ENCODE results near the gene ZNF423.

The ZNF423 gene

GRCh38 chr16:49552313-49552928 is 303.5 kb downstream of the ZNF423 start:
- no peak for DNase-seq (ENCODE audit: low read depth)

DNA sequence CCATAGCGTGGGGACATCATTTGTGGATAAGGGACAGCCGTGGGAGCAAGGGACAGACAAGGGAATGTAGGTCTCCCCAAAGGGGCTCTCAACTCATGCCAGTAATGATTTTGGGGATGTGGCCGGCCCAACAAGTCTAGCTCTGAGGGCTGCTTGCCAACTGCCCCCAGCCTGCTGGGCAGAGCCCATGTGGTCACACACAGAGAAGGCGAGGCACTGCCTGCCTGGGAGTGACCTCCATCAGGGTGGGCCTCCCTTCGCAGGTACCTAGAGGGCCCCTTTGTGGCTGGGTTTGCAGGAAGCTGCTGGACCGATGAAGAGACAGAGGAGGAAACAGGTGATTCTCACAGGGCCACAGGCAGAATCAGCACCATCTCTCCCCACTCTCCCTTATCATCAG is 305.2 kb downstream of the ZNF423 start:
- no peak for DNase-seq (ENCODE audit: low read depth)

- no peak for DNase-seq (ENCODE audit: low read depth)
These were observed 305.8 kb downstream of the ZNF423 start for GRCh38 chr16:49550140-49550539.

GRCh38 chr16:49548325-49548970 is 307.5 kb downstream of the ZNF423 start:
- no peak for DNase-seq (ENCODE audit: low read depth)

GRCh38 chr16:49547448-49547847 is 308.5 kb downstream of the ZNF423 start:
- DNase-seq (ENCODE audit: low read depth), result no peak

GRCh38 chr16:49546735-49547134 is 309.2 kb downstream of the ZNF423 start:
- no peak for DNase-seq (ENCODE audit: low read depth)

- no peak for DNase-seq (ENCODE audit: low read depth)
These were observed 310.0 kb downstream of the ZNF423 start for GRCh38 chr16:49545741-49546448.

DNA sequence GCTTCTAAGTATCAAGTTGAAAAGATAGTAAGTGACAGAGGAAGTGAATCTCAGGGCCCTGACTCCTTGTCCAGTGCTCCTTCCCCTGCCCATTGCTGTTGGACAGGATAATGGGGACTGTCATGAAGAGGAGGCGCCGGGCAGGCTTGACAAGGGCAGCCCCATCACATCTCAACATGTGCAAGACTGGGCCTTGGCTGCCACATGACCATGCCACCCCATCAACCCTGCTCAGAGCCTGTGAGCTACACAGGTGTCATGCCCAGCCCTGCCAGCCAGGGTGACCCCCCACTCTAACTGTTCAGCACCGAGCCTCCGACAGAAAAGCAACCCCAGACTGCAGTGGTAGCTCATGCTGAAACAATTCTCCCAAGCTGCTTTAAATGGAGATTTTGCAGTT is 310.7 kb downstream of the ZNF423 start:
- DNase-seq (ENCODE audit: low read depth), result no peak

- no peak for DNase-seq (ENCODE audit: low read depth)
These were observed 311.1 kb downstream of the ZNF423 start for GRCh38 chr16:49544828-49545227.

- no peak for DNase-seq (ENCODE audit: low read depth)
These were observed 312.3 kb downstream of the ZNF423 start for GRCh38 chr16:49543631-49543946.

GRCh38 chr16:49542946-49543630 is 312.8 kb downstream of the ZNF423 start:
- no peak for DNase-seq (ENCODE audit: low read depth)

GRCh38 chr16:49542391-49542891 is 313.5 kb downstream of the ZNF423 start:
- no peak for DNase-seq (ENCODE audit: low read depth)

GRCh38 chr16:49540836-49541235 is 315.1 kb downstream of the ZNF423 start:
- no peak for DNase-seq (ENCODE audit: low read depth)

DNA sequence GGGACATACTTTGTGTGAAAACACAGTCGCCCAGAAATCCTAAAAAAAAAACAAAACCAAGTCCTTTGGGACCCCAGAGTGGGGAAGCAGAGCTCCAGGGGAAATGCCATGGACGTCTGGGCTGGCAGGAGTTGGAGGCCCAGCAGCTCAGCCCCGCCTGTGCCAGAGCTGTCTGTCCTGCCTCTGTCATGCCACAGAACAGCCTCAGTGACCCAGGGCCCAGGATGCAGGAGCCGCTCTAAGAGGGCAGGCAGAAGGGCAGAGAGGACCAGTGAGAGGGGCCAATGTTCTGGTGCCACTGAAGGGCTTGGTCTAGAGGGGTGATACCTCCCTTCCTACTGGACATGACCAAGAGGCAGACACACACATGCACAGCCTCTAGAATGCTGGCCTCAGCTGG is 316.2 kb downstream of the ZNF423 start:
- DNase-seq (ENCODE audit: low read depth), result no peak

- DNase-seq (ENCODE audit: low read depth), result no peak
These were observed 317.9 kb downstream of the ZNF423 start for GRCh38 chr16:49537924-49538459.

DNA sequence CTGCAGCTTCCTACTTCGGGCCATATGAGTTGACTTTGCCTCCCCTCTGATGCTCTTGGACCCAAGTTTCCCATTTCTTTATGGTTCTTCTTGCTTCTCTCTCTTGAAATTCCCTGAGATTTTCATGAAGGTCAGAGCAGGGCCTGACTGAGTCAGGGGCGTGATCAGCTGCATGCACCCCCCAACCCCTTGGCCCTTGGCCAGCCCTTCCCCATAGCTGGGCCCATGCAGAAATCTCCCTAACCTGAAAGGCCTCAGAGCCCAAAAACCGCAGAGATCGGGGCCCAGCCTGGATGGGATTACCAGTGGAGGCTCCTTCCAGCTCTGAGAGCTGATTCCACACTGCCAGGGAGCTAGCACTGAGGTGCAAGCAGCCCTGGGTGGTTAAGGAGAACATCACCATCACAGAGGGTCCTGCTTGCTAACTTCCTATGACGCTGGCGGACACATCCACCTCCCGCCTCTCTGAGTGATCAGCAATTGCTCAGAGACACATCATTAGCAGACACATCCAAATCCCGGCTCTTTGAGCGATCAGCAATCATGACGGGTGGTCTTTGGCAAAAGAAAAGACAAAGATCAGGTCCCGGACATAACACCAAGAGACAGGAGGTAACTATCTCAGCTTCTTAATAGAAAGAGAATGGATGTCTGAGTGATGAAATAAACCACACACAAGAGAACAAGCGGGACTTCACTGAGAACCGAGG is 320.9 kb downstream of the ZNF423 start:
- no peak for DNase-seq (ENCODE audit: low read depth)

DNA sequence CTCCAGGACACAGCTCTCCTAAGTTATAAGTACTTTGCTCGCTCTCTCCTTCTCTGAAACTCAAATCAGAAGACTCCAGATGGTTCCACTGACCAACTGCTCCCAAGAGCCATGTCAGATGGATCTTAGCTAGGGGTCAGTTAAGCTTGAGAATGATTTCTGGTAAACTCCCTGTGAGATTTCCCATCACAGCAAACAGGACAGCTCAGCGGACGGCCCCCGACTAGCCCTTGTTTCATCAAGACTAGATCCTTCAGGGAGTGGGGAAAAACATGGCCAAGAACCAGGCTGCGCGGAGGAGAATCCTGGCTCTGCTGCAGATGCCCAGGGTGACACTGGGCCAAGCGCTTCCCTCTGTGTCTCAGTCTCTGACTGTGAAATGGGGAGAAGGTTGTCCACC is 322.5 kb downstream of the ZNF423 start:
- DNase-seq (ENCODE audit: low read depth), result no peak

- DNase-seq (ENCODE audit: low read depth), result no peak
These were observed 323.0 kb downstream of the ZNF423 start for GRCh38 chr16:49532873-49533272.

GRCh38 chr16:49531931-49532840 is 323.7 kb downstream of the ZNF423 start:
- no peak for DNase-seq (ENCODE audit: low read depth)

GRCh38 chr16:49531425-49531824 is 324.5 kb downstream of the ZNF423 start:
- DNase-seq (ENCODE audit: low read depth), result no peak

DNA sequence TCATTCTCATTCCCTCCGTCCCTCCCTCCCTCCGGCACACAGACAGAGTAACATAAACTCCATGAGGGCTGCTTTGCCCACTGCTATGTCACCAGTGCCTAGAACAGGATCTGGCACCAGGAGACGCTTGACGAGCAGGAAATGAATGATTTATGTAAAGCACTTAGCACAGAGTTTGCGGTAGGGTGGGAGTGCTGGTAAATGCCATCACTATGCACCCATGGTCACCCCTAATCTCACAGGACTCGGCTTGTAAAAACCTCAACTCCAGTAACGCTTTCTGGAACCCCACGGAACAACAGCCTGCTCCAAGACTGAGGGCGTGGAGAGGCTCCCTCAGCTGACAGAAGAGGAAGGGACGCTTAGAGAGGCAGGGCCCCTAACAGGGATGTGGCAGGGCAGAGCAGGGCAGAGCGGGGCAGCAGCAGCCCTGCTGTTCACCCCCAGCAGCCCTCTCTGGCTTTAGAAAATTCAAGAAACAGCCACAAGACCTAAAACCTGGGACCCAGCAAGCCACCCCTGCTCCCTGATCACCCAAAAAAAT is 325.4 kb downstream of the ZNF423 start:
- DNase-seq (ENCODE audit: low read depth), result no peak
